Urothelium cell line (cell line): Measurements from ENCODE around the gene ZNF230.

Experiments used
- DNase-seq: peaks from one replicate; pipeline ENCODE4 v3.0.0; 2011; ENCODE audit warnings: low spot score, mixed read lengths
- FAIRE-seq: peaks from 2 replicates; lab custom pipeline; 2011; peaks lifted over from hg19 to GRCh38; lab: Jason Lieb, UNC

Gene ZNF230

DNA sequence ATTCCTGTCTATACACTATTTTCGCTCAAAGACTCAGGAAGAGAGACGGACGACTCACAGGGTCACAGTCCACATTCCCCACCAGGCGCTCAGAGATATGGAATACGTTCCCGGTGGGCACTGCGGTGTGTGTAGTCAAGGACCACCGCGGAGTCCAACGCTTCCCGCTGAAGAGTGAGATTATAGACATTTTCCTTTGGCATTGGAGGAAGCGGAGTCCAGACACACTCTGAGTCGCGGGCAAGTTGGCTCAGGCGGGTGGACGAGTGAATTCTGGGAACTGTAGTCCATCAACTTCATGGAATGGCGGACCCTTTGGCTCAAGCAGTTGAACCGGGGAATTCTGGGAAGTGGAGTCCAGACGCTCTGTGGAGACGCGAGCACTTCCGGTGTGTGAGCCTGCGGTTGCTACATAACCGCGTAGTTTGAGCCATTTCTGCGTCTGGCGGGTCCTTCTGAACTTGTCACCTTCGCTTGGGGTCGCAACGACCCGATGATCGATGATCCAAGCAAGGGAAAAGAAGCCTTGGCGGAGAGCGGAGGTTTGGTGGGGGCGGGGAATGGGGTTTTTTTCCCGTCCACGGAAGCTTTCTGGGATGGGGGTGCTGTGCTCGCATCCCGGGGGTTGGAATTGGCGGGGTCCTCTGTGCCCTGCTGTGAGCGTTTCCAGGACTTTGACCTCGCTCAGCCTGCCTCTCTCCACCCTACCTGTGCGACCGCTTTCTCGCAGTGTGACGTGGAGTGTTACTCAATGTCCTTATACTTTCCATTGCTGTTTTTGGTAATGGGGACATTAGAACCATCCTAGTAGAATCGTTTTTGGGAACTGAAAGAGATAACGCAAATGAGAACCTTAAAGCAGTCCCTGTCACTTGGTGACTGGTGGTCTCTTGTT lies at the start of gene ZNF230:
Gene ZNF230 (plus strand): TSS at position 392 of the 895 bp plus-strand sequence. CDS start 4,122 bp downstream, outside the sequence.
- FAIRE-seq (no peak), DNase-seq (peak; percentile 94)

DNA sequence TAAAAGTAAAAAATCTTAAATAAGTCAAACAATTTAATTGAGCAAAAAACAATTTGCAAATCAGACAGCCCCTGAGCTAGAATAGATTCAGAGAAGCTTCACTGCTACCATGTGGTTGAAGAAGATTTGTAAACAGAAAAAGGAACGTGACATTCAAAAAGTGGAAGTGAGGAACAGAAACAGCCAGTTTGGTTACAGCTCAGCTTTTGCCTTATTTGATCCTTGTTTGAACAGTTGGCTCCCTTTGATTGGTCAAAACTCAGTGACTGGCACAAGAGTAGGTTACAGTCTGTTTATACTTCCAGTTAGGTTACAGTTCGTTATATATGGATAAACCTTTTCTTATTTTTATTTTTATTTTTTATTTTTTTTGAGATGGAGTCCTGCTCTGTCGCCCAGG lies 45.9 kb upstream of the ZNF230 start:
- no peak for DNase-seq
- no peak for FAIRE-seq

DNA sequence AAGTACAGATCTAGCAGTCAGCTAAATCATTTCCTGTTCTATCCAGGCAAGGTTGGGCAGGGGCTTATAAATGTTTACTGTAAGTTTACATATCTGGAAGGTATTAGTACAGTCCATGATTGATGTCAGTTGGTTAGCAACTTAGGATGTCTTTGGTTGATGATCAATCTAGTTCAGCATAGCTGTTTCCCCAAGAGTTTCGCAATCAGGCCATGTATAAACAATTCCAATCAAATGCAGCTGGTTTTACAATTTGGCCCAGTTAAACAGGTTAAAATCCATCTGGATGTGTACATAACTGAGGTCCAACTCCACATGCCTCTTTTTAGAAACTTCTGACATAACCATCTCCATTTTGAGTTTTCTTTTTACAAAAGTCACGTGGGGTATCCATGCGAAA lies 44.9 kb upstream of the ZNF230 start:
- DNase-seq (no peak), FAIRE-seq (no peak)

DNA sequence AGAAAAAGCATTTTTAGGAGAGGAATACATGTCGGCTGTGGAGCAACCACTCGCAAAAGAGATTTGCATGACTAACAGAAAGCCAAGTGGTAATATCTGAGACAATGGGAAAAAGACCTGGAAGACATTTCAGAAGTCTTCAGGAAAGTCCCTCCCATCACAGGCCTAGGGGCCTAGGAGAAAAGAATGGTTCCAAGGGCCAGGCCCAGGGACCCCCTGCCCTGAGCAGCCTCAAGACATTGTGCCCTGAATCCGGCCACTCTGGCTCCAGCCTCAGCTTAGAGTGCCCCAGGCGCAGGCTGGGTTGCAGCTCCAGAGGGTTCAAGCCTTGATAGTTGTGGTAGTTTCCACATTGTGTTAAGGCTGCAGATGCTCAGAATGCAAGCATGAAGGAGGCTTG lies 42.3 kb upstream of the ZNF230 start:
- FAIRE-seq (no peak), DNase-seq (no peak)

- DNase-seq (no peak), FAIRE-seq (no peak)
These were observed 36.6 kb upstream of the ZNF230 start for GRCh38 chr19:43966079-43966694.

GRCh38 chr19:43976732-43977131 lies 26.0 kb upstream of the ZNF230 start:
- no peak for DNase-seq
- FAIRE-seq, result no peak

DNA sequence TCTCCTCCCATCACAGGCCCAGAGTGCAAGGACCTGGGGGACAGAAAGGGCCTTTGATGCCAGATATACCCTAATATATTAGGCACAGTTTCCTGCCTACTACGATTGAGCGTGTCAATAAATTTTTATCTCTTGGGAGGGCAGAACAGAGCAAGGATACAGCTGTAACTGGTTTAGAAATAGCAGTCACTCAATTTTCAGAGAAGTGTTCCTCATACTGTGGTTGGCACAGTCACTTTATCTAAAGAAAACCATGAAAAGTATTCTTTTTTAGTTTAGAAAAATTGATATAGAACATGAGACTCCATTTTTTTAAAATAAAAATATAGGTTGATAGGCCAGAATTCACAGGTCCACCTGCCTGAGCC lies 19.2 kb upstream of the ZNF230 start:
- DNase-seq, result no peak
- no peak for FAIRE-seq

DNA sequence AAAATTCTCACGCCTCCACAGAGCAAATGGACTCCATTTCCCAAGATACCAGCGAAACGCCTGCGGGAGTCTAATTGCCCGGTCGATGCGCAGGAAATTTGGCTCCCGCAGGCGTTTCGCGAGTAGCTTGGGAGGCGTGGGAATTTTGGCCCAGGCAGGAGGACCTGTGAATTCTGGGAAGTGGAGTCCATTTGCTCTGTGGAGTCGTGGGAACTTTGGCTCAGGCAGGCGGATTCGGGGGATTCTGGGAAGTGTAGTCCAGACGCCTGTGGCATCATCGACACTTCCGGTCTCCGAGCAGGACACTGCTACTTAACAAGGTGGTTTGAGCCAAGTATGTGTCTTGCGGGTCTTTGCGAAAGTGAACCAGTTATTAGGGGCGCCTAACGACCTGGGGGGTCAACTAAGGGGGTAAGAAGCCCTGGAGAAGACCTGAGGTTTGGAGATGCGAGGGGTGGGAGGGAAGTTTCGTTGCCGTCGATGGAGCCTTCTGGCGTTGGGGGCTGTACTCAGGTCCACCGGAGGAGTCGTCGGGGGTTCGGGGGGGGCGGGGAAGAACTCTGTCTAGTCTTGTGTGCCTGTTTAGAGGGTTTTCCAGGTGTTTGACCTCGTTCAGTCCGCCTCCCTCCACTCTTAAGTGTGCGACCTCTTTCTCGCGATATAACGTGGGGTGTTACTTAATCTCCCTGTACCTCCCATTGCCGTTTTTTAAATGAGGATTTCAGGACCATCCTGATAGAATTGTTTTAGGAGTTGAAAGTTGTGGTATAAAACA lies 18.7 kb upstream of the ZNF230 start, which contains the start of gene ZNF155:
Gene ZNF155 (plus strand): TSS at position 277 of the 775 bp plus-strand sequence. CDS start 4,356 bp downstream, outside the sequence.
- DNase-seq (peak; percentile 94), FAIRE-seq (peak; percentile 40)

GRCh38 chr19:43984687-43985000 lies 18.1 kb upstream of the ZNF230 start:
- FAIRE-seq (no peak), DNase-seq (peak; percentile 26)

GRCh38 chr19:43997631-43998290 lies 5.0 kb upstream of the ZNF230 start:
- DNase-seq (peak; percentile 10), FAIRE-seq (no peak)

DNA sequence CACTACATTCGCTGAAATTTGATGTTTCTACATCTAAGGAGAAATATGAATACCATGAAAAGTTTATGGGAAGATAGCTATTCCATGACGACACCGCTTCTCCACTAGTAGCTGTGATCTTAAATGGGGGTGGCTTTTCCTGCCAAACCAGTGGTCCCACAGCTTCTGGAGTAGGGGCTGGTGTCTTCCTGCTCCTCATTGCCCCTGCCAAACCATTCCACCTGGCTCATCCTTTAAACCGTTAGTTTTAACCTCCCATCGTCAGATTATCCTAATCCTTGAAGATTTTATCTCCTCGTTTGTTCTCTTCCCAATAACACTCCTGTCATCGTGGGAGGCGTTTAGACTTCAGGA lies 568 bp upstream of the ZNF230 start:
- DNase-seq (peak; percentile 4), FAIRE-seq (no peak)

- no peak for FAIRE-seq
- DNase-seq, result peak; percentile 25
These were observed 778 bp downstream of the ZNF230 start for GRCh38 chr19:44003461-44004009.

- no peak for FAIRE-seq
- DNase-seq, result no peak
These were observed 3.2 kb downstream of the ZNF230 start for GRCh38 chr19:44005973-44006372.

DNA sequence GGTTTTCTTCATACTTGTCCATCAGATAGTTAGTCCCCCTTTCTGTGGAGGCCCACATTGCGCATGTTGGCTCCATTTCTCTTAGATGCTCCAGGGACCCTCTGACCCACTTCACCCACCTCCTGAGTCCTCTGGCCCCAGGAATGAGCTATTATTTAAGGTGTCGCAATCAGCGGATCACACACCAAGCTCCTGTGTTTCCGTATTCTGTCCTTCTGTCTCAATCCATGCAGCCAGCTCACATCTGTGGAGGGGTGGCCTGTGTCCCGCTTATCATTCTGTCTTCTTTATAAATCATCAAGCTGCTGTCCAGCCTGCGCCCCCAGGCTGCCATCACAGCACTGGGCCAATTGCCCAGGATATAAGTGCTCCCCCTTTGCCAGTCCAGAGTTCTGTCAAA lies 4.7 kb downstream of the ZNF230 start:
- no peak for FAIRE-seq
- no peak for DNase-seq

- FAIRE-seq (no peak), DNase-seq (no peak)
These were observed 7.7 kb downstream of the ZNF230 start for GRCh38 chr19:44010468-44010867.

DNA sequence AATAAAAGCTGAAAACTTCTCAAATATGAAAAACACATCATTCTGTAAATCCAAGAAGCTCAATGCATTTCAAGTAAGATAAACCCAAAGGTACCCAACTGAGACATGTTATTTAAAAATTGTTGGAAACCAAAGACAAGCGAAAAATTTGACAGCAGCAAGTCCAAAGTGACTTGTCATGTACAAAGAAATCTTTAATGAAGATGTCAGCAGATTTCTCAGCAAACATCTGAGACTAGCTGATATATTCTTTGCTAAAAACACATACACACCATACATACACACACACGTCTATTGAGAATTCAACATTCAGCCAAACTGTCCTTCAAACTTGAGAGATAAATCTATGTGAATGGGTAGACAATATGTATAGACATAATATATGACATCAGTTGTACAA lies 16.7 kb downstream of the ZNF230 start:
- DNase-seq (no peak), FAIRE-seq (no peak)

DNA sequence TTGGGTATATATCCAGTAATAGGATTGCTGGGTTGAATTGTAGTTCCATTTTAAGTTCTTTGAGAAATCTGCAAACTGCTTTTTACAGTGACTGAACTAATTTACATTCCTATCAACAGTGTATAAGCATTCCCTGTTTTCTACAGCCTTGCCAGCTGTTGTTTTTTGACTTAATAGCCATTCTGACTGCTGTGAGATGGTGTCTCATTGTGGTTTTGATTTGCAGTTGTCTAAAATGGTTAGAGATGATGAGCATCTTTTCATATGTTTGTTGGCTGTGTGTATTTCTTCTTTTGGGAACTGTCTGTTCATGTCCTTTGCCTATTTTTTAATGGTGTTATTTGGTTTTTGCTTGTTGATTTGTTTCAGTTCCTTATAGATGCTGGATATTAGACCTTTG lies 18.5 kb downstream of the ZNF230 start:
- FAIRE-seq, result no peak

GRCh38 chr19:44024900-44025216 lies 22.1 kb downstream of the ZNF230 start:
- FAIRE-seq (no peak), DNase-seq (peak; percentile 4)

More for the DNA sequence above, 18.5 kb downstream of the ZNF230 start:
- DNase-seq, result no peak

GRCh38 chr19:44025217-44025936 lies 22.6 kb downstream of the ZNF230 start, which contains the start of gene ZNF222:
Gene ZNF222 (plus strand): TSS chr19:44025379. CDS start chr19:44025437, 58 bp downstream.
- FAIRE-seq, result no peak
- DNase-seq, result peak; percentile 79

DNA sequence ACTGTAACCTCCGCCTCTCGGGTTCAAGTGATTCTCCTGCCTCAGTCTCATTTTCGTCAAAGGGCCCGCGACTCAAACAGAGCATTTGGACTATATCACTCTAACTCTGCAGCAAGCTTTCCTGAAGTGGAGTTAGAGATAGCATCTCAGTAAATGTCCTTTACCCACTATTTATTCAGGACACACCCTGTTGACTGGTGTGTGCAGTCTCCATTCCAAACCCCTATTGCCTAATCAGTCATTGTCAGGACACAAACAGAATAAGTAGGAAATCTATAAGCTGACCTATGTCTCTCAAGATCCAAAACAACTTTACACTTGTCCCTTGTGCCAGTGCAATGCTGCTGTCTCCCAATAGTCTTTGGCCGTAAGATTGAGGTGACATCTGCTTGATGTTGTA lies 23.9 kb downstream of the ZNF230 start:
- no peak for DNase-seq
- FAIRE-seq, result no peak
